Retinal pigment epithelial cell (primary cell): ENCODE results near the gene EXT2.
A peak's percentile ranks its signal among the peaks of the same experiment; 100 is the strongest.

Experiments used
- DNase-seq: peaks from one replicate; pipeline ENCODE4 v3.0.0-alpha.2; 2010; ENCODE audit warnings: low read depth
- H3K4me3 ChIP-seq: 2 replicates; pipeline ENCODE4 v1.5.1; 2011; ENCODE audit warnings: mild to moderate bottlenecking, low read length, control low read depth, moderate library complexity
- CTCF ChIP-seq: conservative IDR thresholded peaks from 2 replicates; pipeline ENCODE4 v1.5.1; 2011; ENCODE audit warnings: low read depth, low read length, control low read depth, inconsistent platforms

The EXT2 gene

GRCh38 chr11:44256673-44257291, 161.3 kb downstream of the EXT2 start:
- TF ChIP-seq CTCF: no peak
- DNase-seq: no peak
- no peak overlapping the region for H3K4me3 ChIP-seq

DNA sequence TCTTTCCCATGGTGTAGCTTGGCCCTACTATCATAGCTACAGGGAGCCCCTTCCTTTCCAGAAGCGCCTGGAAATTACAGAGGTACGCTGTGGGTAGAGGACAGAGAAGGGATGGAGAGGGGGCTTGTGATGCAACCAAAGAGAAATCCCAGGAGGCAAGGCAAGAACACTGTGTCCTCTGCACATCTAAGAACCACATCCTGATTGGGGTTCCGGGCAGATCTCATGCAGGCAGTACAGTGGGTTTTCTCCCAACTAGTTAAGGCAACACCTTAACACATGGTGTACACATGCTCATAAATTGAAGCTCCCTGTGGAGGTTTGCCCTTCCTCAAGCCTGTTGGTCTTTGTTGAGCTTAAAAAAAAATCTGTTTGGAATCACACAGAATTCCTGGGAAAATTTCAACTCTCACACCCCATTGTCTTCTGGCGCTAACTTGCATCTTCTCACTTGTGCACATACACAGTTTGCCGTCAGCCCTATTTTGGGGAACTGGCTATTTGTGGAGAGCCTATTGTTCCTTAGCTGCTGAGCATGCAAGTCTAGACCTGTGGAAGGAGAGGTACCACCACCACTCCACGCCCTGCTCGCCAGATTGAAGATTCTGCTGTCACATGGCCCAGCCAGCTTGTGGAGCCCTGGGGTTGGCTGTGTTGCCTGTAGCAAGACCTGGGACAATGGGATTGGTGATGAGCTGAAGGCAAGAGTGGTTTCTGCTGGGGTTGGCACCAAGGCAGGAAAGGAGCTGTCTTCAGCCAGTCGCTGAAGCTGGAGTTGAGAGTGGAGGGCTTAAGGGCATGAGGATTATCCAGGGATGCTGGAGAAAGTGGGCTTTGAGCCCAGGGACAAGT, 162.1 kb downstream of the EXT2 start:
- no peak for DNase-seq
- no peak overlapping the region for H3K4me3 ChIP-seq
- TF ChIP-seq CTCF: no peak

- no peak overlapping the region for H3K4me3 ChIP-seq
- TF ChIP-seq CTCF: no peak
- no peak for DNase-seq
These were observed 162.7 kb downstream of the EXT2 start for GRCh38 chr11:44258190-44258489.

DNA sequence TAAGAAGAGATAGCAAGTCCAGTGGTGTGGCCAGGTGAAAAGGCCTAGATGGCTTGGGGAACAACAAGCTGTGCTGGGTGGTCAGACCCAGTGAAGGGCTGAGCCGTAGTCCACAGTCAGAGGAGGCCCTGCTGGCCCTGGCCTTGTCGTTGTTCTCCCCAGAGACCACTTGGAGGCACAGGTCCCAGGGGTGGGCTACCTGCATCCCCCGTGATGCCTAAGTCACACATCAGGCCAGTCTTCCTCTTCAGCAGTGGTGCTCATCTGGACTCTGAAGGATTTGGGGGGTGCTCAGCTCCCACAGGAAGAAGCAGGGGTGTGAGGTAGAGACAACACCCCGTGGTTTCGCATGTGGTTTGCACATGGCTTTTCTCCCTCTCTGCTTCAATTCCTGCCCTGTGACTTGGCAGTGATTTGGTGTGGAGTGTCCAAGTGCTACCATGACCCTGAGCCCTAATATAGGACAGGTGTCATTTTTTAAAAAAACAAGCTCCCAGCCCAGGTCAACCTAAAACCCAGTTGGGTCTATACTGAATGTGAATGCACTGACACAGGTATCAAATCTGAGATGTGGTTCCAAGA, 163.5 kb downstream of the EXT2 start:
- H3K4me3 ChIP-seq: no peak overlapping the region
- no peak for DNase-seq
- TF ChIP-seq CTCF: no peak

- no peak for TF ChIP-seq CTCF
- DNase-seq: peak; percentile 15
- no peak overlapping the region for H3K4me3 ChIP-seq
These were observed 164.6 kb downstream of the EXT2 start for GRCh38 chr11:44260081-44260480.

GRCh38 chr11:44261800-44262591, 166.5 kb downstream of the EXT2 start:
- DNase-seq: no peak
- no peak for TF ChIP-seq CTCF
- no peak overlapping the region for H3K4me3 ChIP-seq
